ENCODE results near the gene ZNF234. TPM values are rescaled to one million over a fixed set of nuclear protein-coding genes. Genes with fewer than 3 reads are reported as not detected.
A peak's percentile ranks its signal among the peaks of the same experiment; 100 is the strongest.
"Not testable (repeated sequence)": the region's sequence is repeated elsewhere in the genome, so short reads cannot be mapped to it uniquely, and the experiment has no call there.

The ZNF234 gene
- total RNA-seq, 1 donor from 2014 or later, result 4.7 TPM

DNA sequence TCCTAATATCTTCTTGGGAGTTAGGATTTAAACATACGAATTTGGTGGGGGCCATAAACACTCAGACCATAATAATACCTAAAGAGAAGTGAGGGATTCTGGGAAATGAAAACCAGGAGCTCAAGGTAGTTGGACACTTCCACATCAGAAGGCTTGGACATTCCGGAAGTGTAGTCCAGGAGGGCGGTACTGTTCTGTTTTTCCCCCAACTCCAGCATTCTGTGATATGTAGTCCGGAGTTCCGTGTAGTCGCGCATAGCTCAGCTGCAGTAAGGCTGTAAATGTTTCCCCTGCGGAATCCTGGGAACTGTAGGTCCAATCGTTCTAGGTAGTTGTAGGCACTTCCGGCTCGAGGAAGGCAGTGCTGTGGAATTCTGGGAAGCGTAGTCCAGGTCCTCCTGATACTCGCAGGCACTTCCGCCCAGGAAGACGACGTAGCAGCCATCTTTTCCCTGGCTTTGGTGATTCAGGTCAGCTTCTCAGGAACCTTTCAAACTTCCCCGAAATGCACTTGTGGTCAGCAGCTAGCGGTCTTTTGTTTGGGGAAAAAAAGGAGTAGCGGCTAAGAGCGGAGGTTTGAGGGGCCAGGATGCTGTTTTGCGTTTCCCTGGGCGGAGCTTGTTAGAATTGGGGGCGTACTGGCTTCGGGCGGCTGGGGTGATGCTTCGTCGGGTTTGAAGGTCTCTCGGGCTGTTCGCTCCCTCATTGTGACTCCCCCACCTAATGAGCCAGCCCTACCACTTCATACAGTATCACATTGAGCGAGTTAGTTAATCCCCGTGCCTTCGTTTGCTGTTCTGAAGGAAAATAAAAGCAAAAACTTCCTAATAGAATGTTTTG, 23.5 kb downstream of the ZNF234 start, which contains the start of gene ZNF226:
Gene ZNF226 (plus strand): TSS at position 428 of the 840 bp plus-strand sequence. CDS start 4,981 bp downstream, outside the sequence.
- peak; percentile 99 for DNase-seq (ENCODE audit: low read depth)
- TF ChIP-seq CTCF (IDR thresholded peaks at IDR 0.05; ENCODE audit: insufficient read depth, low read length, poor library complexity, severe bottlenecking), result no peak

GRCh38 chr19:44170660-44171059, 29.3 kb downstream of the ZNF234 start:
- H3K4me3 ChIP-seq (ENCODE audit: low read depth, low read length); H3K27me3 ChIP-seq (ENCODE audit: control insufficient read depth, insufficient read depth, low read length); H3K36me3 ChIP-seq (ENCODE audit: control insufficient read depth, insufficient read depth, low read length): not testable (repeated sequence)

More for the DNA sequence above, 23.5 kb downstream of the ZNF234 start, which contains the start of gene ZNF226:
- H3K27me3 ChIP-seq (ENCODE audit: control insufficient read depth, insufficient read depth, low read length), result no peaks in the 10 kb centered on the region
- peaks cover 1% of the 10 kb centered on the region for H3K36me3 ChIP-seq (ENCODE audit: control insufficient read depth, insufficient read depth, low read length)
- H3K4me3 ChIP-seq (ENCODE audit: low read depth, low read length), result peak within 1 kb of the TSS; percentile 82

DNA sequence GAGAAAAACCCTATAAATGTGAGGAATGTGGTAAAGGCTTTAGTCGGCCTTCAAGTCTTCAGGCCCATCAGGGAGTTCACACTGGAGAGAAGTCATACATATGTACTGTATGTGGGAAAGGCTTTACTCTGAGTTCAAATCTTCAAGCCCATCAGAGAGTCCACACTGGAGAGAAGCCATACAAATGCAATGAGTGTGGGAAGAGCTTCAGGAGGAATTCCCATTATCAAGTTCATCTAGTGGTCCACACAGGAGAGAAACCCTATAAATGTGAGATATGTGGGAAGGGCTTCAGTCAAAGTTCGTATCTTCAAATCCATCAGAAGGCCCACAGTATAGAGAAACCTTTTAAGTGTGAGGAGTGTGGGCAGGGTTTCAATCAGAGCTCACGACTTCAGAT, 35.2 kb downstream of the ZNF234 start:
- no peak overlapping the region for H3K4me3 ChIP-seq (ENCODE audit: low read depth, low read length)
- TF ChIP-seq CTCF (IDR thresholded peaks at IDR 0.05; ENCODE audit: insufficient read depth, low read length, poor library complexity, severe bottlenecking), result no peak
- no peak for DNase-seq (ENCODE audit: low read depth)
- H3K27me3 ChIP-seq (ENCODE audit: control insufficient read depth, insufficient read depth, low read length), result no peaks in the 10 kb centered on the region
- H3K36me3 ChIP-seq (ENCODE audit: control insufficient read depth, insufficient read depth, low read length), result peaks cover 2% of the 10 kb centered on the region

More at GRCh38 chr19:44170660-44171059, 29.3 kb downstream of the ZNF234 start:
- not testable (repeated sequence) for DNase-seq (ENCODE audit: low read depth)

DNA sequence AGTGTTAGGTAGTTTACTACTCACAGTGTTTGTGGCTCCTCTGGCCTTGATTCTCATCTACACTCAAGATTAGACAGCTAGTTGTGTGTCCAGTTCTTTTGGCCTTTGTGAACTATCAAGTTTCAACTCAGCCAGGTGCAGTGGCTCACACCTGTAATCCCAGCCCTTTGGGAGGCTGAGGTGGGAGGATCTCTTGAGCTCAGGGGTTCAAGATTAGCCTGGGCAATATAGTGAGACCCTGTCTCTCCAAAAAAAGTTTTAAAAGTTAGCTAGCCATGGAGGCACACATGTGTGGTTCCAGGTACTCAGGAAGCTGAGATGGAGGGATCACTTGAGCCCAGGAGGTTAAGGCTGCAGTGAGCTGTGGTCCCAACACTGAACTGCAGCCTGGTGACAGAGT, 39.6 kb downstream of the ZNF234 start:
- TF ChIP-seq CTCF (IDR thresholded peaks at IDR 0.05; ENCODE audit: insufficient read depth, low read length, poor library complexity, severe bottlenecking), result no peak
- no peaks in the 10 kb centered on the region for H3K27me3 ChIP-seq (ENCODE audit: control insufficient read depth, insufficient read depth, low read length)
- H3K36me3 ChIP-seq (ENCODE audit: control insufficient read depth, insufficient read depth, low read length), result no peaks in the 10 kb centered on the region
- no peak for DNase-seq (ENCODE audit: low read depth)
- no peak overlapping the region for H3K4me3 ChIP-seq (ENCODE audit: low read depth, low read length)

- no peaks in the 10 kb centered on the region for H3K27me3 ChIP-seq (ENCODE audit: control insufficient read depth, insufficient read depth, low read length)
- TF ChIP-seq CTCF (IDR thresholded peaks at IDR 0.05; ENCODE audit: insufficient read depth, low read length, poor library complexity, severe bottlenecking), result no peak
- no peak for DNase-seq (ENCODE audit: low read depth)
- H3K4me3 ChIP-seq (ENCODE audit: low read depth, low read length), result no peak overlapping the region
- no peaks in the 10 kb centered on the region for H3K36me3 ChIP-seq (ENCODE audit: control insufficient read depth, insufficient read depth, low read length)
These were observed 40.8 kb downstream of the ZNF234 start for GRCh38 chr19:44182145-44182544.

- Histone ChIP-seq H3K4me3 (ENCODE audit: low read depth, low read length) (no peak overlapping the region), H3K27me3 (ENCODE audit: control insufficient read depth, insufficient read depth, low read length) (no peaks in the 10 kb centered on the region), H3K36me3 (ENCODE audit: control insufficient read depth, insufficient read depth, low read length) (no peaks in the 10 kb centered on the region)
- TF ChIP-seq CTCF (IDR thresholded peaks at IDR 0.05; ENCODE audit: insufficient read depth, low read length, poor library complexity, severe bottlenecking), result no peak
- DNase-seq (ENCODE audit: low read depth), result no peak
These were observed 48.7 kb downstream of the ZNF234 start for GRCh38 chr19:44190020-44190419.
